Erythroblast (primary cell): ENCODE data around the gene STRIP2.

Experiments
- GATA1 ChIP-seq: IDR thresholded peaks from 2 replicates; pipeline ENCODE4 v1.6.1; 2011; ENCODE audit warnings: low read depth, mild to moderate bottlenecking, control low read depth, low read length, moderate library complexity
- POLR2A ChIP-seq: IDR thresholded peaks from 2 replicates; pipeline ENCODE4 v1.6.1; 2011; ENCODE audit warnings: mild to moderate bottlenecking, low read length

DNA sequence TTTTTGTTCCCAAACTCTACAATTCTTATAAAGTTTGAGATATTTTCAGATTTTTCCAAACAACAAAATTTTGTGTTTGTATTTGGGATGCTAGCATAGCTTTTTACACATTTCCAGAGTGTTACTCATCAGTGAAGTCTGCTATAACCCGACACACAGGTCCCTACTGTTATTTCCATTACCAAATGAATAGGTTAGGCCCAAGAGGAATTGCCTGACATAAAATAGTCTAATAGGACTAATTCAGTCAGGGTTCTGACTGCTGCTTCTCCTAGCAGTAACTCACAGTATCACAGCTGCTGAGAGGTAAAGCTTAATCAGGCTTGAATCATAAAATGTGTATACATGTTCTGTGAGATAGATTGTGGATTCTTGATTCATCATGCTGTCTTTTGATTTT, 49.1 kb upstream of the STRIP2 start:
- TF ChIP-seq POLR2A, result no peak
- no peak for TF ChIP-seq GATA1
